ENCODE measurements around the gene SLC1A5. TPM values are rescaled to one million over a fixed set of nuclear protein-coding genes. Genes with fewer than 3 reads are reported as not detected.

Gene SLC1A5
- total and polyA plus RNA-seq, 7 donors, result 3.2 to 12.6 (median 7.8) TPM

DNA sequence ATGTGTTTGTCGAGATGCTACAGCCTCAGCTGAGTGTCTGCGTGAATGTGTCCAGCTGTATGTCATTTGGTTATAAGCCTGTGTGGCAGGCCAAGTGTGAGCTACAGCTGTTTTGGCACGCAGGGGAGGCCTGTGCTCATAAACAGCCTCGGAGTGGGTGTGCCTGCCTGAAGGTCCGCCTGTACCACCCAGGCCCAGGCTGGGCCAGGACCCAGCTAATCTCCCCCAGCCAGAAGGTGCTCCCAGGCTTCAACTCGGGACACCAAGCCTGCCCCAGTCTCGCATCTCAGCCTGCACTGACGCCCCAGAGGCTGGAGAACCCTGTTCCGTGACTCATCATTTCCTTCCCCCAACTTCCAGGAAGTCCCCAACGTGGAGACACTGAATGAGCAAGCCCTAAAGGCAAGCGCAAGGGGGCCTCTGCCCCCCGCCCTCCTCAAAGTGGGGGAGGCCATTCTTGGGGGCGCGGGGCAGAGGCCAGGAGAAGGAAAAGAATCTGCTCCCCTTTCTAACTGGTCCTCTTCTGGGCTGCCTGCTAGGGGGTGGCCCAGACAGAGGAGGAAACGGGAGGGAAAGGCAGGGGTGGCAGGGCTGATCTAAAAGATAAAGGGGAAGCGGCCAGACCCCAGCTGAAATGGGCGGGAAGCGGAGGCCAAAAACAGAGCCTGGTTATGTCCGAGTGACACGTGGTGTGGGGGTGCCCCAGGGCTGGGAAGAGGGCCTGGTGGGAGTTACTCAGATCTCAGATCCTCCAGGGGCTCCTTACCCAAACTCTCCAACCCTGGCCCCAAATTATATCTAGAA lies 2.0 kb downstream of the SLC1A5 start:
- DNase-seq (peak; percentile 69 to 78), ATAC-seq (peak; percentile 22 to 46 (median 34))
- intact Hi-C loops (cut with DNase I), result loop anchor here in 1 of 2 donors (5.0 kb wide), 1 partner anchor 41 kb away; no protein-coding TSS in a partner anchor
- H3K9me3 ChIP-seq, result no peaks in the 10 kb centered on the region
- peaks cover 9% of the 10 kb centered on the region for H3K4me1 ChIP-seq
- peak overlapping the region; percentile 67 for H3K4me3 ChIP-seq
- 20 to 27% (median 25%) methylated on average over 20 of the region's 20 CpGs for WGBS, 3 donors
- peaks cover 0 to 21% (median 4%) of the 10 kb centered on the region in 3 donors for H3K27me3 ChIP-seq (ENCODE audit: insufficient read depth in 3 of 3, low read length in 2 of 3)
- no peaks in the 10 kb centered on the region for H3K36me3 ChIP-seq (ENCODE audit: insufficient read depth in 1 of 2, low read depth in 1 of 2)
- TF ChIP-seq, protein P1, sequence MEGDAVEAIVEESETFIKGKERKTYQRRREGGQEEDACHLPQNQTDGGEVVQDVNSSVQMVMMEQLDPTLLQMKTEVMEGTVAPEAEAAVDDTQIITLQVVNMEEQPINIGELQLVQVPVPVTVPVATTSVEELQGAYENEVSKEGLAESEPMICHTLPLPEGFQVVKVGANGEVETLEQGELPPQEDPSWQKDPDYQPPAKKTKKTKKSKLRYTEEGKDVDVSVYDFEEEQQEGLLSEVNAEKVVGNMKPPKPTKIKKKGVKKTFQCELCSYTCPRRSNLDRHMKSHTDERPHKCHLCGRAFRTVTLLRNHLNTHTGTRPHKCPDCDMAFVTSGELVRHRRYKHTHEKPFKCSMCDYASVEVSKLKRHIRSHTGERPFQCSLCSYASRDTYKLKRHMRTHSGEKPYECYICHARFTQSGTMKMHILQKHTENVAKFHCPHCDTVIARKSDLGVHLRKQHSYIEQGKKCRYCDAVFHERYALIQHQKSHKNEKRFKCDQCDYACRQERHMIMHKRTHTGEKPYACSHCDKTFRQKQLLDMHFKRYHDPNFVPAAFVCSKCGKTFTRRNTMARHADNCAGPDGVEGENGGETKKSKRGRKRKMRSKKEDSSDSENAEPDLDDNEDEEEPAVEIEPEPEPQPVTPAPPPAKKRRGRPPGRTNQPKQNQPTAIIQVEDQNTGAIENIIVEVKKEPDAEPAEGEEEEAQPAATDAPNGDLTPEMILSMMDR (IDR thresholded peaks at IDR 0.05), result no peak
- peak overlapping the region; percentile 65 for H3K27ac ChIP-seq

DNA sequence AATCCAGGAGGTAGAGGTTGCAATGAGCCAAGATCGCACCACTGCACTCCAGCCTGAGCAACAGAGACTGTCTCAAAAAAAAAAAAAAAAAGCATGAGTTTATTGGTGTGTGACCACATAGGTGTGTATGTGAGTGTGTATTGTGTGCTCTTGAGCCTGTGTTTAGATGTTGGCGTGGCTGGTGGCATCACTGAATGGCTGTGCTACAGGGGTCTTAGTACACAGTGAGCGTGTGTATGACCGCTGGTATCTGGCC lies 2.5 kb downstream of the SLC1A5 start:
- ATAC-seq, result no peak
- no peaks in the 10 kb centered on the region for H3K9me3 ChIP-seq
- peaks cover 9% of the 10 kb centered on the region for H3K4me1 ChIP-seq
- DNase-seq, result no peak
- intact Hi-C loops (cut with DNase I), result loop anchor here in 1 of 2 donors (5.0 kb wide), 1 partner anchor 41 kb away; no protein-coding TSS in a partner anchor
- H3K27me3 ChIP-seq (ENCODE audit: insufficient read depth in 3 of 3, low read length in 2 of 3), result peaks cover 0 to 24% (median 4%) of the 10 kb centered on the region in 3 donors
- H3K4me3 ChIP-seq, result peak overlapping the region; percentile 67
- peaks cover 0 to 1% of the 10 kb centered on the region in 2 donors for H3K36me3 ChIP-seq (ENCODE audit: insufficient read depth in 1 of 2, low read depth in 1 of 2)
- 48 to 81% (median 52%) methylated on average over 4 of the region's 4 CpGs for WGBS, 3 donors
- TF ChIP-seq, protein P1 (IDR thresholded peaks at IDR 0.05), result no peak
- peak overlapping the region; percentile 65 for H3K27ac ChIP-seq

DNA sequence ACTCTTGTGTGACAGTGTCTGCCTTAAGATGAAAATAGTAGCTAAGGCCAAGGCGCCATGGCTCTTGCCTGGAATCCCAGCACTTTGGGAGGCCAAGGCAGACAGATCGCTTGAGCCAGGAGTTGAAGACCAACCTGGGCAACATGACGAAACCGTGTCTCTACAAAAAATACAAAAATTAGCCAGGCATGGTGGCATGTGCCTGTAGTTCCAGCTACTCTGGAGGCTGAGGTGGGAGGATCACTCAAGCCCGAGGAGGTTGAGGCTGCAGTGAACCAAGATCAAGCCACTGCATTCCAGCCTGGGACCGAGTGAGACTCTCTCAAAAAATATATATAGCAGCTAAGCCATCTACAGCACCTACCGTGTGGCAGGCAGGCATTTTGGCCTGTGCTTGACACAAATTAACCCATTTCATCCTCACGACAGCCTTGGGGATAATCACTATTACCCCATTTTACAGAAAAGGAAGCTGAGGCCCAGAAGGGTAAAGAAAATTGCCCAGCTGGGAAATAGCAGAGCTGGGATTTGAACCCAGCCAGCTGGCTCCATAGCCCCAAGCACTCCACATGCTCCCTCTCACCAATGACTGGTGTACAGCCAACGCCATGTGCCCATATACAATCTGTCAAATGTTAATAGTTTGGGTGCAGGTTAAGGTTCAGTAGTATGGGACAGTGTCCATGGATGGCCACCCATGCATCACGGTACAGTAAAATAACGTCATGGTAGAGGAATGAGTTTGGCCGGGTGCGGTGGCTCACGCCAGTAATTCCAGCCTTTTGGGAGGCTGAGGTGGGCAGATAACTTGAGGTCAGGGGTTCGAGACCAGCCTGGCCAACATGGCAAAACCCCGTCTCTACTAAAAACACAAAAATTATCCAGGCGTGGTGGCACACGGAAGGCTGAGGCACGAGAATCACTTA lies 3.1 kb downstream of the SLC1A5 start:
- peaks cover 0 to 5% of the 10 kb centered on the region in 2 donors for H3K36me3 ChIP-seq (ENCODE audit: insufficient read depth in 1 of 2, low read depth in 1 of 2)
- H3K4me3 ChIP-seq, result peak overlapping the region; percentile 67
- H3K4me1 ChIP-seq, result peaks cover 9% of the 10 kb centered on the region
- H3K9me3 ChIP-seq, result no peaks in the 10 kb centered on the region
- ATAC-seq (no peak), DNase-seq (no peak)
- TF ChIP-seq, protein P1 (IDR thresholded peaks at IDR 0.05), result no peak
- WGBS, 3 donors, result 67 to 77% (median 76%) methylated on average over 19 of the region's 19 CpGs
- intact Hi-C loops (cut with DNase I), result loop anchor here in 1 of 2 donors (5.0 kb wide), 1 partner anchor 42 kb away; no protein-coding TSS in a partner anchor
- H3K27ac ChIP-seq, result peak overlapping the region; percentile 65
- H3K27me3 ChIP-seq (ENCODE audit: insufficient read depth in 3 of 3, low read length in 2 of 3), result peaks cover 0 to 27% (median 4%) of the 10 kb centered on the region in 3 donors

DNA sequence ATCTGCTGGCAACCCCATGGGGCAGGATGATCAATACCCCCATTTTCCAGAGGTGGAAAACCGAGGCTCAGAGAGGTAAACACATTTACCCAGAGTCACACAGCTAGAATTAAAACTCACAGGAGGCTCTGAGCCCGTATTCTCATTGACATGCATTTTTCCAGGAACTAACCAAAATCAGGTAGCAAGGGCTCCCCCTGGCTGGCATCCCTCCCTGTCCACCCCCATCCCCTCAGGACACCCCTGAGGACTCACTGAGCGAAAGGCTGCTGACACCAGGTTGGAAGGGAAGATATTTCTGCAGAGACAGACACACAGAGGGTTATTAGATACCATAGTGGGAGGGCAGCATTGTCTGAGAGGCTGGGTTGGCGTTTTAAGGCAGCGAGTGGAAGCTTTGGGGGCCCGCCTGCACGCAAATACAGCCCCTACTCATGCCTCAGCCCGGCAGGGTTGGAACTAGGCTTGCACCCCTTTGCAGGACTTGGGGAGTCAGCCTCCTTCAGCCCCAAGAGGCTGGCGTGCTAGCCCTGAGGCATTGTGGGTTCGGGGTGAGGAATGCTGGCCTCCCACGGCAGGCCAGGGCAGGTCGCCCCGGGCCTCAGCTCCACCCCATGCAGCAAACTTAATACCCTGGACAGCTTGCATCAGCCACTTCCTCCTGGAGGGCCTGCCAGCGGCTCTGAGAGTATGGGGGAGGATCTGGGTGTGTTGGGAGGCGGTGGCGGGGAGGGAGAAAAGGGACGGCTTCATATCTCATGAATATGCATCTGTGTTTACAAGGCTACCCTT lies 3.9 kb downstream of the SLC1A5 start:
- Histone ChIP-seq H3K27me3 (ENCODE audit: insufficient read depth in 3 of 3, low read length in 2 of 3) (peaks cover 0 to 27% (median 4%) of the 10 kb centered on the region in 3 donors), H3K4me3 (peak overlapping the region; percentile 37), H3K9me3 (no peaks in the 10 kb centered on the region), H3K4me1 (peaks cover 9% of the 10 kb centered on the region), H3K36me3 (ENCODE audit: insufficient read depth in 1 of 2, low read depth in 1 of 2) (peaks cover 0 to 5% of the 10 kb centered on the region in 2 donors), H3K27ac (peak overlapping the region; percentile 23)
- TF ChIP-seq, protein P1 (IDR thresholded peaks at IDR 0.05), result no peak
- ATAC-seq (peak in 2 of 4 donors; percentile 36 to 50), DNase-seq (peak; percentile 72 to 81)
- intact Hi-C loops (cut with DNase I), result loop anchor here in 1 of 2 donors (5.0 kb wide), 1 partner anchor 43 kb away; no protein-coding TSS in a partner anchor
- WGBS, 3 donors, result 43 to 64% (median 50%) methylated on average over 17 of the region's 17 CpGs
